Inflammatory macrophage treated with lipopolysaccharide for 1 hour (primary cell): ENCODE results near the gene B3GNT2.

Source experiments
- DNase-seq, 2 donors: peaks; one replicate each; pipeline ENCODE4 v3.0.0-alpha.2; 2020 to 2022

B3GNT2 gene

DNA sequence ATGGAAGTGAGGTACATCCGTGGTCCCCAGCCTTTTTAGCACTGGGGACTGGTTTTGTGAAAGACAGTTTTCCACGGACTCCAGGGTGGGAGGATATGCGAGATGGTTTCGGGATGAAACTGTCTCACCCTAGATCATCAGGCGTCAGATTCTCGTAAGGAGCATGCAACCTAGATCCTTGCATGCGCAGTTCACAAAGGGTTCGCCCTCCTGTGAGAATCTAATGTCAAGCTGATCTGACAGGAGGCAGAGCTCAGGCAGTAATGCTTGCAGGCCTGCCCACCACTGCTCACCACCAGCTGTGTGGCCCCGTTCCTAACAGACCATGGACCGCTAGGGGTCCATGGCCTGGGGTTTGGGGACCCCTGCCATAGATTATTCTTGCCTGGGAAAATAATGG lies 11.6 kb downstream of the B3GNT2 start:
- DNase-seq, result no peak

DNA sequence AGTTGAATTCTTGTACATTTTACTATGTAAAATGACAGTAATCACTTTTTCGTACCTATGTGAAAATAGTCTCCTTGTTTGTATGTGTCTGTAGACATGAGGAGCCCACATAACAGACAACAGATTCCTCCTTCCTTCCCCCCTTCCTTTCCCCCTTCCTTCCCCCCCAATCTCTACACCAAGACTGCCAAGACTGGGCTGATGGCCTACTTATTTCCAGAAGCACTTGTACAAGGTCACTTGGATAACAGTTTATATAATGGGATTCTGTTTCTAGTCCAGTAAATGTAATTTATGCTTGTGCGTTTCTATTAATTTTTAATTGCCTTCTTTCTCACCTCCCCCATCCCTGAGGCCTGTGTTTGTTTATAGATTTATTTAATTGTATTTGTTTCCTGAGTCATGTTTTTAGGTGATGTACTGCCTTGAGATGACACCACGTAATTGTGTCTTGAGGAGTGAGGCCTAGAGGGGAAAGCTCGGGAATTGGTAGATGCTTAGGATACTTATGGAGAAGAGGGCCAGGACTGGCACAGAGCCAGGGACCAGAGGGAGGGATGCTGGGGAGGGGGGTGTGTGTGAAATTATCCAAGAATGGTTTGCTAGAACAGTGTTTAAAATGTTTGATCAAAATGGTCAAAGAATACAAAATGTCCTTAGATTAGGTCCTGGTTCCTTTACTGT lies 12.3 kb downstream of the B3GNT2 start:
- no peak for DNase-seq

- no peak for DNase-seq
These were observed 12.8 kb downstream of the B3GNT2 start for GRCh38 chr2:62208758-62209114.

DNA sequence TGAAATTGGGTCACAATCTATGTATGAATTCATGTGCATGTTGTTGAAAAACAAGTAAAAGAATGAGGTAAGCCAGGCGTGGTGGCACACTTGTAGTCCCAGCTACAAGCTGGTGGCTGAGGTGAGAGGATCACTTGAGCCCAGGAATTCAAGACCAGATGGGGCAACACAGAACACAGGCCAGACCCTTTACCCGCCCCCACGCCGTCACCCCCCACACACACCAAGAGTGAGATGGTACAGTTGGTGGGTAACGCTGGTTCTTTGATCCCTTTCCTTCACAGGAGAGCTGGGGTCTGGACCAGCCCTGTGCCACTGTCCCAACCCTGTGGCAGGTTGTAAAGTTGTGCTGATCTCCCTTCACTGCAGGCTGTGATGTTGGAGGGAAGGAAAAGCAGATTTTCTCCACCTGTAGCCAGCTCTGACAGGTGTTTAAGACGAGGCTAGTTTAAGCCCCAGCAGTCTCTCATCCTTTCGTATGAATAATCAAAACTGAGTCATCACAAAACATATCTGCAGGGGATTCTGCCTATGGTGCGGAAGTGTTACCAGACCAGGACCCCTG lies 13.6 kb downstream of the B3GNT2 start:
- no peak for DNase-seq

DNA sequence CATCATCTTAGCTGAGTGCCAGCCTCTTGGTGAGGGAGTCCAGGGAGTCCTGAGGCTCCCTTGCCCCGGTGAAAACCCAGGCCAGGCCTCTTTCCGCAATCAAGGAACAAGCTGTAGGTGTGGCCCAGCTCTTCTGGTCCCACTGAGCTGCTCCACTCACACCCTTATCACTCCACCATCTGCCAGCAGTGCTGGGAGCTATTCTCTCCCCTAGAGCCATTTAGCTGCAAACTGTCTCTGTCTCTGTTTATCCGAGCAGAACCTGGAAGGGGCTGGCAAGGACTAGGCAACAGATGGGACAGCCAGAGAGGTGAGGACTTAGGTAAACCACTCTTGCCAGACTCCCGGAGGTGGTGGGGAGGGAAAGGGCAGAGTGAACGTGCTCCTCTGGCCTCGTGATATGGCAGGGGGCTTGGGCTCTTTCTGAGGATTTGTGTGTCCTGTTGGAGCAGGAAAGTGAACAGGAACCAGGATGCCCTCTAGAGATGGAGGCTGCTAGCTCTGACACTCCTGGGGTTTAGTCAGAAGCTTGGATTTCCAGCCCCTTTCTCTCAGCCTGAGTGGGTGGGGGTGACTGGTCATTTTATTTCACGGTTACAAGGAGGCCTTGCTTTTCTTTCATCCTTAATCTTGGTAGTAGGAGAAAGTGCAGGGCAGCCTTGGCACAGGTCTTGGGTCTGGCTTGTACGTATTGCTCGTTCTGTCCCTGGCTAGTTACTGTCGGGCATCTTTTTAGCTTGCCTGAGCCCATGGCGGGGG lies 19.6 kb downstream of the B3GNT2 start:
- peak; percentile 30 to 57 for DNase-seq

DNA sequence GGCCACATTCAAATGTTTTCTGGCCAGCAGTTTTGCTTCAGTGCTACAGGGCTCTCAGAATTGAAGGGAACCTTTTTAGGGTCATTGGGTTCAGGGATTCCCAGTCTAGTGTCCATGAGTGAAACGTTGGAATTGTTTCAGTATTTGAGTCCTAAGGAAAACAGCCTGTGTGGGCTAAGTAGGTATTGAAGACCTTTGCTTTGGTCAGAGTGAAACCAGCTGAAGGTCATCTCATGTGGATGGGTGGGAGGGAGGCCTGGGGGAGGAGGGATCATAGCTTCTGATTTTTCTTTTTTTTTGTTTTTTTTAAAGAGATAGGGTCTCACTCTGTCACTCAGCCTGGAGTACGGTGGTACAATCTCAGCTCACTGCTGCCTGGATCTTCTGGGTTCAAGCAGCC lies 20.2 kb downstream of the B3GNT2 start:
- DNase-seq, result no peak

GRCh38 chr2:62216616-62217015 lies 20.7 kb downstream of the B3GNT2 start:
- DNase-seq, result peak; percentile 72 to 77

- no peak for DNase-seq
These were observed 21.5 kb downstream of the B3GNT2 start for GRCh38 chr2:62217421-62217820.

GRCh38 chr2:62217970-62218369 lies 22.1 kb downstream of the B3GNT2 start:
- peak; percentile 29 to 66 for DNase-seq

- DNase-seq, result peak; percentile 35 to 77
These were observed 23.7 kb downstream of the B3GNT2 start for GRCh38 chr2:62219407-62220159.

GRCh38 chr2:62221141-62221540 lies 25.2 kb downstream of the B3GNT2 start:
- DNase-seq, result peak in 1 of 2 donors; percentile 25

DNA sequence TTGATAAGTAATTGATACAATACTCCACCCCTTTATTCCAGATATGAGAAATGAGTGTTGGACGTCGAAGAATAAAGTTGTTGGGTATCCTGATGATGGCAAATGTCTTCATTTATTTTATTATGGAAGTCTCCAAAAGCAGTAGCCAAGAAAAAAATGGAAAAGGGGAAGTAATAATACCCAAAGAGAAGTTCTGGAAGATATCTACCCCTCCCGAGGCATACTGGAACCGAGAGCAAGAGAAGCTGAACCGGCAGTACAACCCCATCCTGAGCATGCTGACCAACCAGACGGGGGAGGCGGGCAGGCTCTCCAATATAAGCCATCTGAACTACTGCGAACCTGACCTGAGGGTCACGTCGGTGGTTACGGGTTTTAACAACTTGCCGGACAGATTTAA lies 26.3 kb downstream of the B3GNT2 start:
- no peak for DNase-seq

- DNase-seq, result no peak
These were observed 26.8 kb downstream of the B3GNT2 start for GRCh38 chr2:62222674-62223073.

DNA sequence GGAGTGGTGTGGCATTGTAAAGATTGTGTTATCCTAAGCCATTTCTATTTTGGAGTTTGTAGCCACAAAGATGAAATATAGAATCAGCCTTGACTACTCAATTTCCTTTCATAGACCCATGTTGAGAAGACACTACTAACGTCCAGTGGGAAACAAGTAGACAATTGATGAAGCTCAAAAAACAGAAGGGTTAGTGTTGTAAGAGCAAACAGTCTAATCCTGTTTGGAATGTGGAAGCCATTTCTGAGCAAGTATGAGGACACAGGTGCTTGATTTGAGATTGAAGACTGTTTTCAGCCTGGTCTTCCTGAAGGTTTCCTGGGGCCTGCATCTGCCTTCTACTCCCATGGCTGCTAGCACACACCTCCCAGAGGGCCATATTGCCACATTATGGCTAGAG lies 29.1 kb downstream of the B3GNT2 start:
- DNase-seq, result no peak

DNA sequence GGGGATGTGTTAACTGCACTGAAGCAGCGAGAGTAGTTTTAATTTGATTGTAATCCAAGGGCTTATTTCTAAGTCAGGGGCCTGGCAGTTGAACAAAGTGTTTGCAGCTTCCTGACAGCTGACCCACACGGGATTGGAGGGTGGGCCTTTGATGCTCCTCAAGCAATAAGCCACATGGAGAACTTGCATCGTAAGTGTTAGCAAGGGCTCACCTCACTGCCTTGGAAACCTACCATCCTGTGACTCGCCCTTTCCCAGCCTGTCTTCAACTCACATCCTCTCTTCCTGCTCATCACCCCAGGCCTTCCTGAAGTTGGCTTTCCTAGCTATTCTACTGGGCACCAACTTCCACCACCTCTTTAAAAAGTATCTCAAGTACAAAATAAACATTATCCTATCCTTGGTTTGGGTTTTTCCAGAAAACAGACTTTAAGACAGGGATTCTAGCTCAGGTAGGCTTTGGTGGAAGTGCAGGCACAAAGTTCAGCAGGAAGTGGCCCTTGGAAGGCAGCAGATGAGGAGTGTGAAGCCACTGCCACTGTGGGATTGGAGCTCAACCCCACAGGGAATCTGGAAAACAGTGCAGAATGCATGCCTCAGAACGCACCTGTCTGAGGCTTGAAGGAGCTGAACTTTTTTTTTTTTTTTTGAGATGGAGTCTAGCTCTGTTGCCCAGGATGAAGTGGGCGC lies 31.6 kb downstream of the B3GNT2 start:
- DNase-seq, result no peak

GRCh38 chr2:62229082-62229605 lies 33.2 kb downstream of the B3GNT2 start:
- no peak for DNase-seq

DNA sequence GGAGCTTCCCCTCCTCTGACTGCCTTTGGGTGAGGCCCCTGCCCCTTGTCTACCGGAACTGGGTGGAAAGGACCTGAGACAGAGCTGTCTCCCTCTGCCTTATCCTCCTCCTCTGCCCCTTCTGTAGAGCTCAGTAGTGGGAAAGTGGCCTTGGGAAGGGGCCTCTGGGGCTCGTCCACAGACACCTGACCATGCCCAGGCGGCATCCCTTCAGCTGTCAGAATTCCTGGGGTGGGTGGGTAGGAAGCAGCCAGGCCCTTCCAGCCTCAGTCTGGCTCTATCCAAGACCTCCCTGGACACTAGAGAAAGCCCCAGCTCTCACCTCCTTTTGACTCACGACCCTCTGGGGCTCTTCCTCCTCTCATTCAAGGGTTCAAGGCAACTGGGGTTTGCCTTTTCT lies 35.6 kb downstream of the B3GNT2 start:
- DNase-seq, result no peak

- DNase-seq, result no peak
These were observed 39.1 kb downstream of the B3GNT2 start for GRCh38 chr2:62234755-62235655.

DNA sequence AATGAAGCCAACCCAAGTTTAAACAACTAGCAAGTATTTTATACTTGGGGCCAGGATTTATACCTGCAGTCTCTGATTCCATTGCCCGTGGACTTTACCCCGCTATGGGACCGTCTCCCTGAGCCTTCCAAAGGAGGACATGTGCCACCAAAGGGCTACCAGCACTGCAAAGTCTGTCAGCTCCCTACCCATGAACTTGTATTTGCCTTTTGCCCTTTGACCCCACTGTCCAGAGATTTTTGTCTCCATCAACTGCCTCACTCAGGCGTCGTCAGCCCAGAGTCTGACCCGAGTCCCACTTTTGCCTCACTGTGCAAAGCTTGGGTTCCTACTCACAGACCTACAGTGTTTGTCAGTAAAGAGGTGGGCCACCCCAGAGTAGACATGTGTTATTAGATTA lies 40.6 kb downstream of the B3GNT2 start:
- no peak for DNase-seq

GRCh38 chr2:62238236-62238635 lies 42.3 kb downstream of the B3GNT2 start:
- DNase-seq, result no peak

DNA sequence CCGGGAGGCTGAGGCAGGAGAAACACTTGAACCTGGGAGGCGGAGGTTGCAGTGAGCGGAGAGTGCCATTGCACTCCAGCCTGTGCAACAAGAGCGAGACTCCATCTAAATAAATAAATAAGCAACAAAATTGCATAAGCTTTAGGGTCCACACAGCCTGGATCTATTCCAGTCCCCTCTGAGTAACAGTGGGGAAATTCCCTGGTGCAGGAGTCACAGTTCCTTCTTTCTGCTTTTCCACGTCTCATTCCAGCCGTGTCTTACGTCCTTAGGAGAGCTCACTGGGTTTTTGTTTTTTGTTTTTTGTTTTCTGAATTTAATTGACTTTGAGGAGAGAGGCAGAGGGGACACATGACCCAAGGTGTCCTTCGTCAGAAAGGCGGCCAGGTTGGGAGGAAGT lies 44.6 kb downstream of the B3GNT2 start:
- DNase-seq, result no peak

GRCh38 chr2:62243983-62244382 lies 48.1 kb downstream of the B3GNT2 start:
- DNase-seq, result no peak
